OCI-LY7 (cell line): ENCODE measurements around the gene ST6GAL1. TPM values are rescaled to one million over a fixed set of nuclear protein-coding genes. Genes with fewer than 3 reads are reported as not detected.

Experiments
- BruUV-seq: library from RNA; stranded (reverse); fragments of 400-500 nt; replicated peaks from 2 replicates; lab custom pipeline; 2021; lab: Mats Ljungman, UMichigan
- CTCF ChIA-PET: fragments of 300-600 bp; sonication (Branson Sonifier 250); formaldehyde crosslinking; loops from one replicate; lab custom pipeline; 2022; ENCODE audit warnings: antibody characterized with exemption; ENCODE audit not compliant: unreplicated experiment; lab: Charles Lee
- POLR2A ChIA-PET: fragments of 300-600 bp; sonication (Branson Sonifier 250); formaldehyde crosslinking; loops from one replicate; lab custom pipeline; 2022; ENCODE audit warnings: antibody characterized with exemption; lab: Charles Lee
- DNase-seq: peaks from one replicate; pipeline ENCODE4 v3.0.0-alpha.2; 2015; ENCODE audit warnings: low spot score
- H2AFZ ChIP-seq: fragments of 200-600 bp; sonication (generic), shearing (Covaris generic); 2 replicates; pipeline ENCODE4 v1.6.1; 2014; ENCODE audit warnings: mild to moderate bottlenecking, antibody characterized with exemption, low read length, moderate library complexity
- H3K27ac ChIP-seq: fragments of 200-600 bp; sonication (generic); 2 replicates; pipeline ENCODE4 v1.5.1; 2014; ENCODE audit warnings: mixed run types, low read depth, mild to moderate bottlenecking, moderate library complexity, low read length, inconsistent platforms; ENCODE audit not compliant: poor library complexity, severe bottlenecking
- H3K36me3 ChIP-seq: fragments of 200-600 bp; sonication (generic); 2 replicates; pipeline ENCODE4 v1.6.1; 2014; ENCODE audit warnings: mild to moderate bottlenecking, antibody characterized with exemption, low read length, moderate library complexity, mixed read lengths; ENCODE audit not compliant: insufficient read depth
- H3K4me1 ChIP-seq: fragments of 200-600 bp; sonication (generic); 2 replicates; pipeline ENCODE4 v1.5.1; 2014; ENCODE audit warnings: mild to moderate bottlenecking, low read length; ENCODE audit not compliant: insufficient read depth, poor library complexity, severe bottlenecking
- H3K4me2 ChIP-seq: fragments of 200-600 bp; sonication (generic); 2 replicates; pipeline ENCODE4 v1.6.1; 2014; ENCODE audit warnings: mild to moderate bottlenecking, low read length
- H3K4me3 ChIP-seq: fragments of 200-600 bp; sonication (generic); 2 replicates; pipeline ENCODE4 v1.5.1; 2014; ENCODE audit warnings: mild to moderate bottlenecking, low read depth, low read length; ENCODE audit not compliant: poor library complexity, severe bottlenecking
- H3K79me2 ChIP-seq: fragments of 200-600 bp; sonication (generic); 2 replicates; pipeline ENCODE4 v1.6.1; 2016; ENCODE audit warnings: low read depth, mild to moderate bottlenecking, low read length, moderate library complexity, mixed read lengths; ENCODE audit not compliant: insufficient read depth
- H3K9me2 ChIP-seq: fragments of 200-600 bp; sonication (generic); 2 replicates; pipeline ENCODE4 v1.6.1; 2016; ENCODE audit warnings: mild to moderate bottlenecking, low read length, mixed read lengths; ENCODE audit not compliant: insufficient read depth
- H3K9me3 ChIP-seq: fragments of 200-600 bp; sonication (generic); 2 replicates; pipeline ENCODE4 v1.6.1; 2014; ENCODE audit warnings: mild to moderate bottlenecking, mixed run types, low read length, mixed read lengths
- H4K20me1 ChIP-seq: fragments of 200-600 bp; sonication (generic); 2 replicates; pipeline ENCODE4 v1.6.1; 2014; ENCODE audit warnings: mild to moderate bottlenecking, antibody characterized with exemption, low read length, moderate library complexity, mixed read lengths; ENCODE audit not compliant: insufficient read depth
- EZH2phosphoT487 ChIP-seq: fragments of 200-600 bp; sonication (generic); IDR thresholded peaks from 2 replicates; pipeline ENCODE4 v1.6.1; 2018; ENCODE audit warnings: low read depth, borderline replicate concordance, mild to moderate bottlenecking, mixed run types, antibody characterized with exemption, low read length, moderate library complexity, mixed read lengths
- intact Hi-C: fragments of 100-400 bp; cut with micrococcal nuclease; formaldehyde crosslinking; loops from one replicate; pipeline ENCODE4 v1.10.0; 2022; ENCODE audit not compliant: unreplicated experiment
- total RNA-seq, 2 experiments: library from RNA; depleted of rRNA in 1 of 2; stranded (reverse); fragments of >200 nt in 1 of 2; shearing (Covaris generic) in 1 of 2; gene quantifications; 2 replicates each; pipeline ENCODE4 v1.2.3, GENCODE V29; 2014 to 2022
- TF ChIP-seq, protein P1 (sequence below): fragments of 200-600 bp; sonication (generic); conservative IDR thresholded peaks from 2 replicates; pipeline ENCODE4 v1.5.1; 2014; ENCODE audit warnings: mild to moderate bottlenecking, antibody characterized with exemption, low read length, moderate library complexity, mixed read lengths

The ST6GAL1 gene
- total RNA-seq, 2 experiments from 2014 or later: 192 to 375 TPM

DNA sequence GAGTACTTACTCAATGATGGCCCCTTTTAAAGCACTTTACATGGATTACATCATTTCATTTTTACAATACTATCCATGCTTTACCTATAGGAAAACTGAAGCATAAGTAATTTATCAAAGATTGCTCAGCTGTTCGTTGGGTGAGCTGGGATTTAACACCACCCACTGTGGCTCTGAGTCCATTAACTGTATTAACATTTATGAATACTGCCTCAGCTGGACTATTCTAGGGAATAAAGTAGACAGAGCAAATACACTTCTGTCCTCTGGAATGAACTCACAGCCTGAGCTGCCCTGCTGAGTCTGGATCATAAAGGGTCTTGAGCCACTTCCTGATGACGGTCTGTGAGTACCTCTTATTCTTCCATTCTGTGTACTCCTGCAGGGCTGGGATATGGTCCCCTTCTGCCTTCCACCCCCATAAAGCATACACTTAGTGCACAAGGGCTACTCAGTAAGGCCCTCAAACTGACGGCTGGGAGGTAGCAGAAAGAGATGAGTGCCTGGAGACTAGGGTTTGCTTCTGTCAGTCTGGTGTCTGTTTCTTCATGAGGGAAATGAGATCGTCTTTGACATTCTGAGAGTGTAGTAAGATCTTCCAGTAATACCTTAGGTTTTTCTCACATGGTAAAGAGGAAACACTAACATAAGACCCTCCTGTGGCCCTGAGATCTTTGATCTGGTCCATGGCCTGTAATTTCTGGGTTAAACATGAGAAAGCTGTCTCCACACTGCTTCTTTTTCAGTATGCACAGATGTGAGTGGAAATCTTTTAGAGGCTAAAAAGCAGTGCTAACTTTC lies 12.6 kb upstream of the ST6GAL1 start:
- ChIA-PET CTCF (no interaction called here), POLR2A (no interaction called here)
- Histone ChIP-seq H3K9me2 (no peaks in the 10 kb centered on the region), H2AFZ (peak overlapping the region; percentile 80), H3K36me3 (no peaks in the 10 kb centered on the region), H3K27ac (no peak overlapping the region), H3K79me2 (no peaks in the 10 kb centered on the region), H3K4me1 (peaks cover 4% of the 10 kb centered on the region), H3K9me3 (no peaks in the 10 kb centered on the region), H4K20me1 (no peaks in the 10 kb centered on the region), H3K4me2 (no peak overlapping the region), H3K4me3 (no peak overlapping the region)
- no TSS peak for BruUV-seq
- DNase-seq: no peak
- intact Hi-C loops: no loop called here
- TF ChIP-seq EZH2phosphoT487: no peak
- TF ChIP-seq, protein P1, sequence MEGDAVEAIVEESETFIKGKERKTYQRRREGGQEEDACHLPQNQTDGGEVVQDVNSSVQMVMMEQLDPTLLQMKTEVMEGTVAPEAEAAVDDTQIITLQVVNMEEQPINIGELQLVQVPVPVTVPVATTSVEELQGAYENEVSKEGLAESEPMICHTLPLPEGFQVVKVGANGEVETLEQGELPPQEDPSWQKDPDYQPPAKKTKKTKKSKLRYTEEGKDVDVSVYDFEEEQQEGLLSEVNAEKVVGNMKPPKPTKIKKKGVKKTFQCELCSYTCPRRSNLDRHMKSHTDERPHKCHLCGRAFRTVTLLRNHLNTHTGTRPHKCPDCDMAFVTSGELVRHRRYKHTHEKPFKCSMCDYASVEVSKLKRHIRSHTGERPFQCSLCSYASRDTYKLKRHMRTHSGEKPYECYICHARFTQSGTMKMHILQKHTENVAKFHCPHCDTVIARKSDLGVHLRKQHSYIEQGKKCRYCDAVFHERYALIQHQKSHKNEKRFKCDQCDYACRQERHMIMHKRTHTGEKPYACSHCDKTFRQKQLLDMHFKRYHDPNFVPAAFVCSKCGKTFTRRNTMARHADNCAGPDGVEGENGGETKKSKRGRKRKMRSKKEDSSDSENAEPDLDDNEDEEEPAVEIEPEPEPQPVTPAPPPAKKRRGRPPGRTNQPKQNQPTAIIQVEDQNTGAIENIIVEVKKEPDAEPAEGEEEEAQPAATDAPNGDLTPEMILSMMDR: no peak

DNA sequence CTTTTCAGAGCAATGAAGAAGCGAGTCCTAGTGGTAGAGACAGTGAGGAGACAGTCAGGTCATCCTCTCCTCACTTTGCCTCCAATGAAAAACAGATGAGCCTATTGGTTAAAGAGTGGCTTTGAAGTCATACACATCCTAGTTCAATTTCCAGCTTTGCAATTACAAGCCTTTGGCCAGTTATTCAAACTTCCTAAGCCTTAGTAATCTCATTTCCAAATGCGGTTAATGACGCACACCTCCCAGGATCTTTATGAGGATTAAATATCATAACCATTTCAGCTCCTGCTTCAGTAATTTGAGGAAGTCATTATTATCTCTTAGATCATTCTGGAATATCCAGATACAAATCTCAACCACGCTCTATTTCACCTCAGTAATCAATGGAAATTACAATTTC lies 10.0 kb upstream of the ST6GAL1 start:
- Histone ChIP-seq H3K4me2 (no peak overlapping the region), H3K9me2 (no peaks in the 10 kb centered on the region), H3K4me3 (no peak overlapping the region), H3K36me3 (no peaks in the 10 kb centered on the region), H3K9me3 (no peaks in the 10 kb centered on the region), H4K20me1 (no peaks in the 10 kb centered on the region), H3K79me2 (no peaks in the 10 kb centered on the region), H3K4me1 (peaks cover 4% of the 10 kb centered on the region), H2AFZ (no peak overlapping the region), H3K27ac (no peak overlapping the region)
- BruUV-seq: no TSS peak
- ChIA-PET POLR2A (interaction anchor here (0.6 to 1.2 kb wide), 4 partner anchors 10 to 84 kb away, joined by 3 to 4 read pairs (median 3); no protein-coding TSS in a partner anchor), CTCF (no interaction called here)
- TF ChIP-seq, protein P1: no peak
- TF ChIP-seq EZH2phosphoT487: no peak
- intact Hi-C loops: no loop called here
- no peak for DNase-seq

DNA sequence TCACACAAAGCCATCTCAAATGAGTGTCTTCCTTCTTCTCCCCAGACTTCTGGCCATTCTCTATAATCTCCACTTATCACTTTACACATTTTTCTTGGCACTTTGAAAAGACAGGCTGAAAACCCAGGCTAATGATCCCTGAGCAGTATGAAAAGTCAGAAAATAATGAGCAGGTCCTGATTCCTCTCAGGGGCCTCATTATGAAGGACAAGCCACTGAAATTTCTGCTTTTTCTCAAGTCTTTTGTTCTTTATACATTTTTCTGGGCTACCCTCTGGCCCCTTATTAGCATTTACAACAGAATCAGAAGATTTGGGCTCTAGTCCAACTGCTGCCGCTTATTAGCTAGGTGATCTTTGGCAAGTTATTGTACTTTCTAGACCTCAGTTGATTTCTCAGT lies 9.5 kb upstream of the ST6GAL1 start:
- intact Hi-C loops: no loop called here
- no peak for DNase-seq
- H3K4me1 ChIP-seq: peaks cover 7% of the 10 kb centered on the region
- H3K9me3 ChIP-seq: no peaks in the 10 kb centered on the region
- no peaks in the 10 kb centered on the region for H3K79me2 ChIP-seq
- no peak overlapping the region for H3K4me2 ChIP-seq
- POLR2A ChIA-PET: interaction anchor here (0.6 to 0.8 kb wide), 2 partner anchors 10 to 11 kb away, joined by 3 to 4 read pairs; no protein-coding TSS in a partner anchor
- no peaks in the 10 kb centered on the region for H4K20me1 ChIP-seq
- H2AFZ ChIP-seq: no peak overlapping the region
- H3K9me2 ChIP-seq: no peaks in the 10 kb centered on the region
- no TSS peak for BruUV-seq
- TF ChIP-seq, protein P1: no peak
- no peak for TF ChIP-seq EZH2phosphoT487
- CTCF ChIA-PET: no interaction called here
- H3K4me3 ChIP-seq: no peak overlapping the region
- no peaks in the 10 kb centered on the region for H3K36me3 ChIP-seq
- no peak overlapping the region for H3K27ac ChIP-seq
